Measurements from ENCODE around the gene OR10T2.

GRCh38 chr1:158425027-158425426, 25.8 kb upstream of the OR10T2 start:
- TF ChIP-seq POLR2A (IDR thresholded peaks at IDR 0.05; ENCODE audit: low read depth, low read length), result no peak
- no peak for TF ChIP-seq POU2F2 (IDR thresholded peaks at IDR 0.05; ENCODE audit: low read depth, low read length)
- TF ChIP-seq TAF1 (IDR thresholded peaks at IDR 0.05; ENCODE audit: low read depth, low read length), result no peak
- TF ChIP-seq POLR2AphosphoS5 (IDR thresholded peaks at IDR 0.05; ENCODE audit: low read depth, low read length), result no peak
- TF ChIP-seq PAX5 (IDR thresholded peaks at IDR 0.05; ENCODE audit: insufficient read depth, low read length, severe bottlenecking), result no peak
- TF ChIP-seq SPI1 (IDR thresholded peaks at IDR 0.05; ENCODE audit: low read depth, low read length), result no peak

All from GM12891 (cell line).